ENCODE measurements around the gene MSI2.

DNA sequence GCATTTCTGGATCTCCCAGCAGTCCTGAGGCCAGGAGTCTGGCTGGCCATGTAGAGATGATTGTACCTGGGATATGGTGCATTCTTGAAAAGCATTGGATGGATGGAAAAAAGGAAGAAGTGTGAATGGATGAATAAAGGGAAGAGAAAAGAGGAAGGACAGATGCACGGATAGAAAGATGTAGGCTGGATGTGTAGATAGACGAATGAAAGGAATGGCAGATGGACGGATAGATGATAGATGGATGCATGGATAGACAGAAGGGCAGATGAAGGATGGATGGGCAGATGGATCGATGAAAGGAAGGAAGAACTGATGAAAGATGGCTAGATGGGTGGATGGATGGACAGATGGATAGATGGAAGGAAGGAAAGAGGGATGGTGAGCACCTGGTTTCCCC, 210.9 kb downstream of the MSI2 start:
- TF ChIP-seq, protein P1, sequence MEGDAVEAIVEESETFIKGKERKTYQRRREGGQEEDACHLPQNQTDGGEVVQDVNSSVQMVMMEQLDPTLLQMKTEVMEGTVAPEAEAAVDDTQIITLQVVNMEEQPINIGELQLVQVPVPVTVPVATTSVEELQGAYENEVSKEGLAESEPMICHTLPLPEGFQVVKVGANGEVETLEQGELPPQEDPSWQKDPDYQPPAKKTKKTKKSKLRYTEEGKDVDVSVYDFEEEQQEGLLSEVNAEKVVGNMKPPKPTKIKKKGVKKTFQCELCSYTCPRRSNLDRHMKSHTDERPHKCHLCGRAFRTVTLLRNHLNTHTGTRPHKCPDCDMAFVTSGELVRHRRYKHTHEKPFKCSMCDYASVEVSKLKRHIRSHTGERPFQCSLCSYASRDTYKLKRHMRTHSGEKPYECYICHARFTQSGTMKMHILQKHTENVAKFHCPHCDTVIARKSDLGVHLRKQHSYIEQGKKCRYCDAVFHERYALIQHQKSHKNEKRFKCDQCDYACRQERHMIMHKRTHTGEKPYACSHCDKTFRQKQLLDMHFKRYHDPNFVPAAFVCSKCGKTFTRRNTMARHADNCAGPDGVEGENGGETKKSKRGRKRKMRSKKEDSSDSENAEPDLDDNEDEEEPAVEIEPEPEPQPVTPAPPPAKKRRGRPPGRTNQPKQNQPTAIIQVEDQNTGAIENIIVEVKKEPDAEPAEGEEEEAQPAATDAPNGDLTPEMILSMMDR (IDR thresholded peaks at IDR 0.05; ENCODE audit: insufficient read depth, low read length, poor library complexity, severe bottlenecking) = no peak
- no peak for TF ChIP-seq EZH2phosphoT487 (conservative IDR thresholded peaks at IDR 0.05; ENCODE audit: low read length)

Measured in SU-DHL-6 (cell line).